Measurements from ENCODE around the gene PHACTR1. TPM values are rescaled to one million over a fixed set of nuclear protein-coding genes. Genes with fewer than 3 reads are reported as not detected.

PHACTR1 gene
- total RNA-seq, 1 experiment from 2014 or later, result not detected

DNA sequence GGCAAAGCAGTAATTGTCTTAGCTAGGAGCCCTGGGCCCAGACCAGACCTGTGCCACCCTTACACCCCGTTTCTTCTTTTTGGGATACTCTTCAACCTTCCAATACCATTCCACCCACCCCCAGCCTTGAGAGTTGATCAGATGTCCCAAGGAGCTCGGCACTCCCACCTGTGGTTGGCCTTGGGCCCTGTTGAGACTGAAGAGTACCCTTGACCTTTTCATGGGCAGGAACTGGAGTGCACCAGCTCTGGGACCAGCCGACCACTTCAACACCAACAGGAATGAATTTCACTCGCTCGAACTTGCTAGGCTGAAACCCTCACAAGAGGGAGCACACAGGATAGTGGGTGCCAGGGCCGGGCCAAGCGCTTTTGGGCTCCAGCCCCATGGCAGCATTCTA is 273.6 kb downstream of the PHACTR1 start:
- DNase-seq (ENCODE audit: low read depth), result no peak
- in situ Hi-C loops (cut with HindIII; ENCODE audit: low pct_unique_long_range_greater_than_20kb, low sequenced_read_pairs), result no loop called here

DNA sequence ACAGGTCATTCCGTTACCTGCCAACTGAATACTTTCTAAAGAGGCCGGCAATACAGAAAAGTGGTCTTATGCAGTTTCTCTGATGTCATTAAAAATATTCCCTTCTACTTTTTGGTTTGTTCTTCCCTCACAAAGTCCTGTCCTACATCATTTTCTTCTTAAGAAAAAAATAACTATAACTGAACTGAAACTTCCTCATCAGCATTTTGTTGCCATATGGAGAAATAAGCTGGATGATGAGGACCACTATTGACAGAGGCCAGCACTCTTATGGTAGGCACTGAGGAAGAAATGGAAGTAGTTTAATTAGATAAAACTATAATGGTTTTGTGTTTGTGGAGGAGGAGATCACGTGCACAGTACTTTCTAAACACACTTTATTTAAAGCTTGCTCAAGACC is 274.9 kb downstream of the PHACTR1 start:
- in situ Hi-C loops (cut with HindIII; ENCODE audit: low pct_unique_long_range_greater_than_20kb, low sequenced_read_pairs), result no loop called here

DNA sequence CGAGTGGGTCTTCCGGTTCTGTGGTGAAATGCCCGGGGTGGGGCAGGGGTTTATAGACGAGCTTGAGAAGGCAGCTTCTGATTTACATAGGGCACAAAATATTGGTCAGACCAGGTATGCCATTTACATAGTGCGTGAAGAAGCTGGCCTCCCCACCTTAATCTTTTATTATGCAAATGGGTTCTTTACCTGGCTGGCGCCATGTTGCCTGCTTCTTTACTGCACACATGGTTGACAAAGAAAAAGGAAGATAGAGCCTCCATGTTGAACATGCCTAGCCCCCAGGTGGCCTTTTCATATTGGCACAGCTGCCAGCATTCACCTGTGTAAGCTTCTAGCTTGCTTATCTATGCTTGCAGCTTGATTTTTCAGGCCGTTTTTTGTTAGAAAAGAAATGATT is 276.2 kb downstream of the PHACTR1 start:
- DNase-seq (ENCODE audit: low read depth), result no peak
- in situ Hi-C loops (cut with HindIII; ENCODE audit: low pct_unique_long_range_greater_than_20kb, low sequenced_read_pairs), result no loop called here

More for the DNA sequence above, 274.9 kb downstream of the PHACTR1 start:
- no peak for DNase-seq (ENCODE audit: low read depth)

DNA sequence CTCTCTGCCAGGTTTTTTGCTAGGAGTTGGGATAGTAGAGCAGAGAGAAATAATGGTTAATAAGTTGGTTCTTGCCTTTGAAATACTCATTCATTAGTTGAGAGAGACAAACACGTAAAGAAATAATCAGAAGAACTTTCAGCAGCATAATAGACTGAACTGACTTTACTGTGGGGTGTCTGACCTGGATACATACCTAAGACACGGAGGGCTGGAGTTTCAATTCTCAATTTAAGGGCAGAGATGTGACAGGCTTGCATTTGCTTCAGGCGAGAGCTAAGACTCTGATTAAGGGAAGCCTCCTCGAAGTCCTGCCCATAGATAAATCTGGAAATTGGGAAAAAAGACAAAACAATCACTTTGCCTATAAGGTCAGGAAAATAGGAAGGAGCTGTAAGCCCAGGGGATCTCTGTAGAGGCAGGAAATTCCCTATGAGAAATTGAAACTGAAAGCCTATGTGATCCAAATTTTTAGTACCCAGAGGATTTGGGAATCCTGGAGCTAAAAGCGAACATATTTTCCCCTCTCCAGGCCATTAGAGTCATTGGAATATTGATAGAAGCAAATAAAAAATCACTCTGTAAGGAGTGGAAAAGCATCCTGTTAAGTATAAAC is 276.8 kb downstream of the PHACTR1 start:
- in situ Hi-C loops (cut with HindIII; ENCODE audit: low pct_unique_long_range_greater_than_20kb, low sequenced_read_pairs), result no loop called here
- DNase-seq (ENCODE audit: low read depth), result no peak

DNA sequence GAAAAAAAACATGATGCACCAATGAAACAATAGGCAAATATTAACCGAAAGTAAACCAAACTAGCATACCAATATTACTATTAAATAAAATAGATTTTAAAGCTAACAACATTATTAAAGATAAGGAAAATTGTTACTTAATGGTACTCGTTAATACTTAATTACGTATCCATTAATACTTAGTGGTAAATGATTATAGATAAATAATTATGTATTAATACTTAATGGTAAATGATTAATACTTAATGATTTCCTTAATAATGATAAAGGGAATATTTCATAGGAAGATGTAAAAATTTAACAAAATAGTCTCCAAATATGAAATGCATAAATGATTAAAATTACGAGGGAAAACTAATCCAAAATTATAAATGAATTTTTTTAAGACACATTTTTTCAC is 278.9 kb downstream of the PHACTR1 start:
- in situ Hi-C loops (cut with HindIII; ENCODE audit: low pct_unique_long_range_greater_than_20kb, low sequenced_read_pairs), result no loop called here
- no peak for DNase-seq (ENCODE audit: low read depth)

DNA sequence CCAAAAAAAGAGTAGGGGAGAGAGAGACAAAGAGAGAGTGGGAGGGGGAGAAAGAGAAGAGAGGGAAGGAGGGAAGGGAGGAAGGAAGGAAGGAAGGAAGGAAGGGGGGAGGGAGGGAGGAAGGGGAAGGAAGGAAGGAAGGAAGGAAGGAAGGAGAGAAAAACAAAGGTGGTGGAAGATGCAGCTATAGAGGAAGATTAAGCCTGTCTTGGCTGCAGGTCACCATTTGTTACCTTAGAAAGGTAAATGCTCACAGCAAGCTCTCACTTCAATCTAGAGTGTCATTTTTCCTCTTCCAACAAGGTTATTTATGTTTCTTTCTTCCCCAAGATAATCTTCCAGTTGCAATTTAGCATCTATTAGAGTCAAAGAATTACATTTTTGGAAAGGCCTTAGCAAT is 284.0 kb downstream of the PHACTR1 start:
- in situ Hi-C loops (cut with HindIII; ENCODE audit: low pct_unique_long_range_greater_than_20kb, low sequenced_read_pairs), result no loop called here
- no peak for DNase-seq (ENCODE audit: low read depth)

DNA sequence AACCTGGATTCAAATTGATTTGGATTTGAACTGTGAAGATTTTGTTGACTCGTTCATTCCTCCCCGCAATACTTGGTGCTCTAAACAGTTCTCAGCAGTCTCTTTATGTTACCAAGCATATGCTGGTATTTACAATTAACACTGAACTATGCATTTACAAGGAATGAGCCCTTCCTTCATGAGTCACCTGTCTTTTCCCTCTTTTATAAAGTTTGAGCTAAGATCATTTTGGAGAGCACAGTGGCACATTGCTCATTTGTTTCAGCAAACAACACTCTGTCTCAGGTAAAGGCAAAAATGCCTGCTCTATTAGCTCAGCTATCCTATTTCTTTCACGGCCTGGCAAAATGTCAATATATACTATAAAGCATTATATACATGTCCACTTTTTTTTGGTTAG is 285.4 kb downstream of the PHACTR1 start:
- in situ Hi-C loops (cut with HindIII; ENCODE audit: low pct_unique_long_range_greater_than_20kb, low sequenced_read_pairs), result no loop called here
- DNase-seq (ENCODE audit: low read depth), result no peak

DNA sequence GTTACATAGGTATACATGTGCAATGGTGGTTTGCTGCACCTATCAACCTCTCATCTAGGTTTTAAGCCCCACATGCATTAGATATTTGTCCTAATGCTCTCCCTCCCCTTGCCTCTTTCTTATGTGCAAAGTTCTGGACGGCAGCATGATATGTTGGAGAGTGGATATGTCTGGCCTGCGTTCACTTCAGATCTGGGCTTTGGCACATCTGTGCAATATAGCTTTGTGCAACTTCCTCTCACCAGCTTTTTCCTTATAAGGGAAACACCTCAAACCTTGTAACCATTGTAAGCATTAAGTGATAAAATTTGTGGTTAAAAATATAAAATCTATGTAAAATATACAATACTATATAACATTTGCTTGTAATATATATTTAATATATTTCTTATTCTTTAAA is 288.0 kb downstream of the PHACTR1 start:
- no peak for DNase-seq (ENCODE audit: low read depth)
- in situ Hi-C loops (cut with HindIII; ENCODE audit: low pct_unique_long_range_greater_than_20kb, low sequenced_read_pairs), result no loop called here

DNA sequence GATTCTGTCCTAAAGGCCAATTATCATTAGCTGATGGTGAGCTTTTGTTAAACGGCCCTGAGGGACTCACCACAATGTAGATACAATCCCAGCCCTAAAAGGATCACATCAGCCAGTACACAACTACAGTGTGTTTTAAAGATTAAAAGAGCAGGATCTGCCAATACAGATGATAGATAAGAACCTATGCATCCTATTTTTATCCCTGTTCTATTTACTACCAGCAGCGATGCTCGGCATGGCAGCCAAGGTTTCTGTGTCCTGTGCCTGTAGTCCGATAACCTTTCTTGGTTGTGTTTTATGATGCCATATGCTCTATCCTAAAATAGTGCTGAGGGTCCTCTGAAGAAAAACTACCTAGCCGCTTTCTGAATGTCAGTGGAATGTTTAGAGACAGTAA is 289.4 kb downstream of the PHACTR1 start:
- in situ Hi-C loops (cut with HindIII; ENCODE audit: low pct_unique_long_range_greater_than_20kb, low sequenced_read_pairs), result no loop called here
- DNase-seq (ENCODE audit: low read depth), result no peak

DNA sequence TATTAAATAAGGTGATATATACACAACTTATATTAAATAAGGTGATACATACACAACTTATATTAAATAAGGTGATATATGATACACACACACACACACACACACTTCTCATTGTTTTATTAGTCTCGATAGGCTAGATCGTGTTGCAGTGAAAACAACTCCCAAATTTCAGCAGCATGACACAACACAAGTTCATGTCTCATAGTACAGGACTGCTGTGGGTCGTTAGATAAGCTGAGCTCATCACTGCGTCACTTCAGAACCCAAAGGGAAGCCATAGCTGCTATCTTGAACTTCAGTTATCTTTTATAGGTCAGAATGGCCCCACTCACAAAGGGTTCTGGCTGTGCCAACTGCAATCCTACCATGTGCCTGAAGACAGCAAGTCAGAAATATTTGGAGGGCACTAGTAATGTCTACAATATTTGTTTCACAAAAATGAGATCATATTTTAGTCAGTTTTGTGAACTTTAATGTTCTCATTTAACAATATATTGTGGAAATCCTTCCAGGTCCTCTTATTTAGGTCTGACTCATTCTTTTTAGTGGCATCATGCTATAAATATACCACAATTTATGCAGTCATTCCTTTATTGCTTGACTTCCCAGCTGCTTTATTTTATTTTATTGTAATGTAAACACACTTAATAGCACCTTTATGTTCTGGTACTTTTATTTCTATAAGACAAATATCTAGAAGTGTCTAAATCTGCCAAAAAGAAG is 290.2 kb downstream of the PHACTR1 start:
- in situ Hi-C loops (cut with HindIII; ENCODE audit: low pct_unique_long_range_greater_than_20kb, low sequenced_read_pairs), result no loop called here
- no peak for DNase-seq (ENCODE audit: low read depth)

DNA sequence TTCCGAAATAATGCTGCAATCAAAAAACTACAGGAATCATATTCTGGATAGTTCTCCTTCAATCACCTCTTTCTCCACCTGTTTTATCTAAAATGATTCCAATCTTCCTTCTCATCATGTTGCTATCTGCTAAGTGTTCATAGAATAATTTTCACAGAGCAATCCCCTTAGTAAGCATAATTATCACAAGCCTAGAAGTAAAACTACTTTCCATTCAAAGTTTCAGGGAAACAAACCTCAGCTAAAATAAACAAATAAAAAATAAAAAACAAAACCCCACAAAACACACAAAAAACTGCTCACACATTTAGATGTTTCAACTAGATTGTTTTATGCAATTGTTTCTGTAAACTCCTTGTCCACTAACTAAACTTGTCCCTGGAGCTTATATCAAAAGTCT is 291.2 kb downstream of the PHACTR1 start:
- DNase-seq (ENCODE audit: low read depth), result no peak
- in situ Hi-C loops (cut with HindIII; ENCODE audit: low pct_unique_long_range_greater_than_20kb, low sequenced_read_pairs), result no loop called here

DNA sequence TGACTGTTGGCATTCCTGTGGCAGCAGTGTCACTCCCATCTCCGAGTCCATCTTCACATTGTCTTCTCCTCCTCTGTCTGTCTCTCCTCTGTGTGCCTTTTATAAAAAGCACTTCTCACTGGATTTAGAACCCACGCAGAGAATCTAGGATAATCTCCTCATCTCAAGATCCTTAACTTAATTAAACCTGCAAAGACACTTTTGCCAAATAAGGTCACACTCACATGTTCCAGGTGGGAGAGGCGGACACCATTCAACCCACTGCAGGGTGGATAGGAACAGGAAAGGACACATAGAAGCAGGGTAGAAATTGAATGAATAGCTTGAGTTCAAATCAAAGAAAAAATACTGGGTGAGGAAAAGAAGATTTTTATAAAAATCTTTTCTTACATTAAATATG is 292.5 kb downstream of the PHACTR1 start:
- DNase-seq (ENCODE audit: low read depth), result no peak
- in situ Hi-C loops (cut with HindIII; ENCODE audit: low pct_unique_long_range_greater_than_20kb, low sequenced_read_pairs), result no loop called here

DNA sequence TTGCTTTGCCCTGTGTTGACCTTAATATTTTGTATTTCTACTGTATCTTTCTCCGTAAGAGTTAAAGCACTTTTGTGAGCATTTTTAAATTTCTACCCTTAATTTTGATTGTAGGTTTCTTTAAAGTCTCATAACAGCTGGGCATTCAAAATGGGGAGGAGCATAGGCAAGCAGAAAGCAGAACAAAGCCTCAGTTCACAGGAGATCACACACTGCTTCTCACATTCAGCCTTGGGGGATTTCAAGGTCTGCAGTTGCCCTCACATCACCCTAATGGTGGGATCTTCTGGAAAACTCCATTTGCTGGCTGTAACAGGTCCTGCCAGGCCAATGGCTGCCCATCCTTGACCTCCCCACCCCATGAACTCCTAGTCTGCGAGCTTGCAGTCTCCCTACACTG is 292.9 kb downstream of the PHACTR1 start:
- in situ Hi-C loops (cut with HindIII; ENCODE audit: low pct_unique_long_range_greater_than_20kb, low sequenced_read_pairs), result no loop called here
- DNase-seq (ENCODE audit: low read depth), result no peak

DNA sequence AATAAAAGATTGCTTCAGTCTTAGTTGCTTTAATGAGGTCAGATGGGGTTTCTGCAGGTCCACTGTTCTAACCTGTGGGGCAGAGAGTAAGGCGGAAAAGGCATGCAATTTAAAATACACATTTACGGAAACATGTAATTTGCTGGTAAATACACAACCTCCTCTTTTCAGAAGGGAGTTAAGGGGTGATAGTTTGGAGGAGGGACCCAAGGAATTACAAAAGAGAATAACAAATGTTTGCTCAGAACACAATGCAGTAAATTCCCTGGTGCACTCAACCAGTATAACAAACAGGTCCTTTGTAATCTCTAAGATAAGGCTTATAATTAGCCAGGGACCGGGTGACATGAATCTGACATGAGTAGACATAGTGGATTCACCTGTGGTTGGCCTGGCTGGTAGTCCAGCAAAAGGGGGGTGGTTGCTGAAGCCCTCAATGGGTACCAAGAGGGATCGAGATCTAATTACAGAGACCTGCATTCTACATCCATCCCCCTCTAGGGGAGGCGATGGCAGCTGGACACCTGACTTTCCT is 295.1 kb downstream of the PHACTR1 start:
- in situ Hi-C loops (cut with HindIII; ENCODE audit: low pct_unique_long_range_greater_than_20kb, low sequenced_read_pairs), result no loop called here
- DNase-seq (ENCODE audit: low read depth), result no peak

DNA sequence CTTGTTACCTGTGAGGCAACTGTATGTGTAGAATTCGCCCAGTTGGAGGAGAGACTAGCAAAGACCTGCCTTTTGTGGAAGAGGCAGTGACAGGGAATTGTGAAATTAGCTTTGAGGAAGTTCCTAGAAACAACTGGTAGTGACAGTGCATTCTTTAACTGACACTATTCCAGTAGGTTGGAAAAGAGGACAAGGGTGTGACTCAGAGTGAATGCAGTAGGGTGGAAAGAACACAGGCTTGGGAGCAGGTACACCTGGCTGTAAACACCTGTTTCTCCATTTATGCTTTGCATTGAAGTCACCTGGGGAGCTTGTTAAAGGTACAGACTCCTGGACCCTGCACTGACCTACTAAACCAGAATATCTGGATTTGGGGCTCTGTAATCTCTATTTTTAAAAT is 295.7 kb downstream of the PHACTR1 start:
- in situ Hi-C loops (cut with HindIII; ENCODE audit: low pct_unique_long_range_greater_than_20kb, low sequenced_read_pairs), result no loop called here
- DNase-seq (ENCODE audit: low read depth), result no peak

DNA sequence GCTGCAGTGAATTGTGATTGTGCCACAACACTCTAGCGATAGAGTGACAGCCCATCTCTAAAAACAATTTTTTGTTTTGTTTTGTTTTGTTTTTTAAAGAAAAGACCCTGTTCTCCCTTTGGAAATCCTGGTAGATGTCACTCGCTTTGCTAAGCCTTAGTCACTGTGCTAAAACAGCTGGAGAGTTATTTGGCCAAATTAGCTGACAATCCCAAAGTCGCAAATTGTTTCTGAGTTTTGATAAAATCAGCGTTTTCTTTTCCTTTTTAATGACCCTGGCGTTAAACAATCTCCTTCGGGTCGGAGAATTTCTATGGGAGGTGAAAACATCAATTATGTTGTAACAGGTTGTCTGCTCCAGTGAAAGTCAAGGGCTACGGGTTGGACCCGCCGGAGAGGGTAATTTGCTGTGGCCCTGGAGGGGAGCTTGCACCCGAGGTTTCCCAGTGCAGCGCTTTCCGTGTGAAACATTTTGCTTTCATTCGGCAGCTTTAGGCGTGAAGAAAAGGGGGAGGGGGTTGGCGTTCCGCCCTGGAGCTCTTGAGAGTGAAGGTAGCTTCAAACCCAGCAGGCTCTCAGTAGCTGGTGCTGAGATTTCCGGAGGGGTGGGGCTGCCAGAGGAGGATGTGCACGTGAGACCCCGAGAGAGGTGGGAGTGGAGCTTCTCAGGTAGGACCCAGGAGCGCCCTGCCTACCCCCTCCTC is 296.6 kb downstream of the PHACTR1 start:
- in situ Hi-C loops (cut with HindIII; ENCODE audit: low pct_unique_long_range_greater_than_20kb, low sequenced_read_pairs), result no loop called here

DNA sequence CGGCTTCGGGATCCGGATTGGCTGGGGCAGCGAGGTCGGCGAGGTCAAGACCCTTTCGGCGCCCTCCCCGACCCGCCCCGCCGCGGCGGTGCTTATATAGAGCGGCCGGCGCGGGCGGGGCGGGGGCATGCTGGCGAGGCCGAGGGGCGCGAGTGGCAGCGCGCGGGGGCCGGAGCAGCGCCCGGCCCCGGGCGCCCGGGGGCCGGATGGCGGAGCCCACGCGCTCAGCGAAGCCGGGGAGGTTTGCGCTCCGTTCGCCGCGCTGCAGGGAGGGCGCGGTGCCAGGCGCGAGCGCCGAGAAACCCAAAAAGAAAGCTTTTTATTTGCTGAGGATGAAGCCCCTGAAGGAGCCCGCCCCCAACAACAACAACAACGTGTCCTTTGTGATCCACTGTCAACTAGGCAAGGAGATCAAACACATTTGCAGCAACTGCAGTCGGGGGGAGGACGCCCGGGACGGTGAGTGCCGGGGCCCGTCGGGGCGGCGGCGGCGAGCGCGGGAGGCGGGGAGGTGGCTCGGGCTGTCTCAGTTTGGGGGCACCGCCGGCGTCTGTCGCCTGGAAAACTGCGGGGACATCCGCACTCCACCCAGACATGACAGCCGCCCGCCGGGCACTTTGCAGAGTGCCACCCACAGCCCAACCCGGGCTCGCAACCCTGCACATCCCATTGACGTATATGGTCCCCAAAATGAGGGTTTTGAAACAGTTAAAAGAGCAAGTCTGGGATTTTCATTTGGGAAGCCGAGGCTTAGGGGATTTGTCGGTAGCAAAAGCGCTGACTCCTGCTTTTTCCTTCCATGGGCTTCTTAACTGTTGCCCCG is 297.3 kb downstream of the PHACTR1 start:
- no peak for DNase-seq (ENCODE audit: low read depth)
- in situ Hi-C loops (cut with HindIII; ENCODE audit: low pct_unique_long_range_greater_than_20kb, low sequenced_read_pairs), result no loop called here

More for the DNA sequence above, 296.6 kb downstream of the PHACTR1 start:
- no peak for DNase-seq (ENCODE audit: low read depth)

DNA sequence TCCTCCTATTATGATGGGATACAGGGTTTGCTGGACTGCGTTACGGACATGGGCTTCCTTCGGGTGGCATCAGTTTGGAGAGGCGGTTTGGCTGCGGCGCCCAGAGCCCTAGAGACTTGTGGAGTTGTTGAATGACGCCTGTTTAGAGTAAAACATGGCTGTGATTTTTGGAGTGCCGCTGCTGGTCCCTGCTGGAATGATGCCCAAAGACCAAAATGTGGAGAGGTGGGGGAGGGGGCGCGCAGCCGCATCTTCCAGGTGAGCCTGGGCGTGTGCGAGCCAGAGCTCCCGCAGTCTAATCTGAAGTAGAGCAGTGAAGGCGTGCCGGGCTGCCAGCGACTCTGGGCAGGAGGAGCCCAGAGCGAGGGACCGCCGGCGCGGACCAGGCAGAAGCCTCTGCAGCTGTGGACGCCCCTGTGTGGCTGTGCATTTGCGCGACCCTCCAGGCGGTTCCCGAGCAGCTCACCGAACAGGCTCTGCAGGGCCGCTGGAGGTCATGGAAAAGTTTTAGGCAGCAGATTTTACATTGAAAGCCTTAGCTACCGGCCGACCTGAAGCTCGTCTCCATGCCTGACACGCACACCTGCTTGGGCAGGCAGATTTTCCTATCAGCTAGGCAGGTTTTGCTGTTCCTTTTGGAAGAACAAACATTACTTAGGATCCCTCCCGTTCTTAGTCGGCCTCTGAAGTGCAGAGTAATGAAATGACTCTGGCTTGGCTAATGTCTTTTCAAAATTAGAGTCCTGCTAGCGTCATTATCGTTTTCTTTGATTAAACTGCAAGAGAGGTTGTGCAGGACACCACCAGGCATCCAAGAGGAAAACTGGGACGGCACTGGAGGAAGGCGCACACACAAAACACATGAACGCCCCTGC is 298.2 kb downstream of the PHACTR1 start:
- in situ Hi-C loops (cut with HindIII; ENCODE audit: low pct_unique_long_range_greater_than_20kb, low sequenced_read_pairs), result no loop called here
- DNase-seq (ENCODE audit: low read depth), result no peak

All from Caki2 (cell line).